HepG2 (cell line): ENCODE data around the gene ST6GALNAC2. TPM values are rescaled to one million over a fixed set of nuclear protein-coding genes. Genes with fewer than 3 reads are reported as not detected.

ENCODE experiments used
- ATAC-seq: fragments of 200-7000 bp; cut with Tn5 transposase; 3 replicates; pipeline ENCODE4 v1.9.1; 2020; ENCODE audit warnings: mild to moderate bottlenecking, moderate library complexity
- BruUV-seq: library from RNA; stranded (reverse); fragments of 400-500 nt; replicated peaks from 2 replicates; lab custom pipeline; 2021; lab: Mats Ljungman, UMichigan
- CTCF ChIA-PET: fragments of 300-600 bp; formaldehyde crosslinking; extraction: SDS; loops from one replicate; lab custom pipeline; 2021; ENCODE audit warnings: low total read pairs, inconsistent platforms, low intra/inter-chr PET ratio; lab: Yijun Ruan, JAX
- POLR2A ChIA-PET: fragments of 350-600 bp; sonication (Branson Sonifier 250); formaldehyde crosslinking; loops from one replicate; lab custom pipeline; 2020; ENCODE audit warnings: antibody characterized with exemption, inconsistent platforms; lab: Yijun Ruan, JAX
- DNase-seq: peaks from one replicate; pipeline ENCODE4 v3.0.0-alpha.2; 2015; ENCODE audit warnings: low spot score
- FAIRE-seq: peaks from 3 replicates; lab custom pipeline; 2011; peaks lifted over from hg19 to GRCh38; lab: Jason Lieb, UNC
- H2AFZ ChIP-seq: one replicate; pipeline ENCODE4 v1.6.1; 2011; ENCODE audit warnings: low read length, inconsistent platforms
- H3K27ac ChIP-seq: fragments of 300-600 bp; 3 replicates; pipeline ENCODE4 v1.8.0; 2011; ENCODE audit warnings: mixed run types, mild to moderate bottlenecking, mixed read lengths, low read length, inconsistent platforms; ENCODE audit not compliant: insufficient read depth; ENCODE audit errors: extremely low read length
- H3K27me3 ChIP-seq, 2 experiments: fragments of 200-600 bp in 1 of 2; 2 replicates in 1 of 2; 3 replicates in 1 of 2; pipeline versions ENCODE4 v1.6.0 to v1.8.0; 2011; ENCODE audit warnings: low read length in 2 of 2, mild to moderate bottlenecking in 2 of 2, moderate library complexity in 2 of 2, inconsistent platforms in 1 of 2; ENCODE audit not compliant: insufficient read depth in 2 of 2, control insufficient read depth in 1 of 2
- H3K36me3 ChIP-seq, 2 experiments: fragments of 200-600 bp in 1 of 2; replicated peaks in 1 of 2; 2 replicates in 1 of 2; 3 replicates in 1 of 2; pipeline versions ENCODE4 v1.5.1 to v1.8.0; 2011; ENCODE audit warnings: low read length in 2 of 2, inconsistent platforms in 1 of 2; ENCODE audit not compliant: insufficient read depth in 2 of 2, control insufficient read depth in 1 of 2
- H3K4me1 ChIP-seq: 2 replicates; pipeline ENCODE4 v1.5.1; 2012; ENCODE audit warnings: low read length, inconsistent platforms; ENCODE audit not compliant: insufficient read depth
- H3K4me2 ChIP-seq: 2 replicates; pipeline ENCODE4 v1.6.0; 2011; ENCODE audit warnings: low read depth, low read length, inconsistent platforms
- H3K4me3 ChIP-seq, 3 experiments: fragments of 200-600 bp in 1 of 3; sonication (generic), shearing (Covaris generic) in 1 of 3; replicated peaks in 1 of 3; 2 replicates each; pipeline ENCODE4 v1.5.1; 2011 to 2016; ENCODE audit warnings: low read length in 3 of 3, inconsistent platforms in 2 of 3, low read depth in 2 of 3, mild to moderate bottlenecking in 2 of 3, control low read depth in 1 of 3, mixed read lengths in 1 of 3; ENCODE audit not compliant: insufficient read depth in 1 of 3
- H3K79me2 ChIP-seq: one replicate; pipeline ENCODE4 v1.6.1; 2011; ENCODE audit warnings: low read length, inconsistent platforms; ENCODE audit not compliant: insufficient read depth
- H3K9ac ChIP-seq: 2 replicates; pipeline ENCODE4 v1.6.0; 2011; ENCODE audit warnings: mild to moderate bottlenecking, low read depth, low read length, inconsistent platforms; ENCODE audit not compliant: insufficient read depth
- H3K9me3 ChIP-seq: 2 replicates; pipeline ENCODE4 v1.5.1; 2012; ENCODE audit warnings: mild to moderate bottlenecking, low read length
- H4K20me1 ChIP-seq: 2 replicates; pipeline ENCODE4 v1.6.0; 2011; ENCODE audit warnings: inconsistent platforms, mild to moderate bottlenecking, low read length, moderate library complexity; ENCODE audit not compliant: insufficient read depth
- CAMTA2 ChIP-seq: sonication (generic); formaldehyde crosslinking; IDR thresholded peaks from 2 replicates; pipeline ENCODE4 v1.4.0; 2020; ENCODE audit warnings: mild to moderate bottlenecking, missing genetic modification reagents, borderline replicate concordance
- HNF1B ChIP-seq: sonication (generic); formaldehyde crosslinking; IDR thresholded peaks from 2 replicates; pipeline ENCODE4 v1.5.1; 2020; ENCODE audit warnings: mild to moderate bottlenecking, moderate library complexity, missing genetic modification reagents
- HOXA7 ChIP-seq: sonication (generic); formaldehyde crosslinking; IDR thresholded peaks from 2 replicates; pipeline ENCODE4 v1.8.1; 2022; ENCODE audit warnings: mild to moderate bottlenecking, missing genetic modification reagents, moderate library complexity
- KAT8 ChIP-seq: IDR thresholded peaks from 2 replicates; pipeline ENCODE4 v1.6.1; 2016; ENCODE audit warnings: missing genetic modification reagents, missing compliant biosample characterization
- KLF12 ChIP-seq: sonication (generic); formaldehyde crosslinking; IDR thresholded peaks from 2 replicates; pipeline ENCODE4 v1.4.0; 2020; ENCODE audit warnings: missing genetic modification reagents, borderline replicate concordance
- NRL ChIP-seq: sonication (generic); formaldehyde crosslinking; IDR thresholded peaks from 2 replicates; pipeline ENCODE4 v1.5.0; 2020; ENCODE audit warnings: missing genetic modification reagents, mild to moderate bottlenecking, moderate library complexity, borderline replicate concordance
- TAF15 ChIP-seq: fragments of 200-400 bp; formaldehyde crosslinking; IDR thresholded peaks from one replicate; pipeline ENCODE4 v1.6.1; 2018; ENCODE audit warnings: mild to moderate bottlenecking, low read depth, low read length; ENCODE audit not compliant: poor library complexity, severe bottlenecking
- TIGD3 ChIP-seq: sonication (generic); formaldehyde crosslinking; IDR thresholded peaks from 2 replicates; pipeline ENCODE4 v1.5.1; 2020; ENCODE audit warnings: mild to moderate bottlenecking, missing genetic modification reagents, borderline replicate concordance
- WIZ ChIP-seq: sonication (generic); formaldehyde crosslinking; IDR thresholded peaks from 2 replicates; pipeline ENCODE4 v1.5.1; 2020; ENCODE audit warnings: mild to moderate bottlenecking, missing genetic modification reagents
- ZFP37 ChIP-seq: sonication (generic); formaldehyde crosslinking; IDR thresholded peaks from 2 replicates; pipeline ENCODE4 v1.4.0; 2020; ENCODE audit warnings: missing genetic modification reagents, borderline replicate concordance
- ZNF724P ChIP-seq: sonication (generic); formaldehyde crosslinking; IDR thresholded peaks from 2 replicates; pipeline ENCODE4 v1.8.0; 2022; ENCODE audit warnings: missing genetic modification reagents, borderline replicate concordance
- WGBS: methylation state at CpG from one replicate; pipeline ENCODE4 v1.1.6; 2017; ENCODE audit warnings: low lambda C conversion rate; 5-methylcytosine and 5-hydroxymethylcytosine counted together
- in situ Hi-C: cut with HindIII; loops from 2 replicates; pipeline ENCODE4 v1.10.0; 2017; ENCODE audit warnings: low pct_unique_long_range_greater_than_20kb; ENCODE audit not compliant: extremely low pct_ligation_motif_present
- intact Hi-C: fragments of 100-400 bp; cut with micrococcal nuclease; formaldehyde crosslinking; loops from one replicate; pipeline ENCODE4 v1.10.0; 2022; ENCODE audit not compliant: unreplicated experiment
- polyA plus RNA-seq, 8 experiments: library from polyadenylated mRNA; depleted of rRNA in 3 of 8; stranded (reverse) in 7 of 8; unstranded in 1 of 8; fragments of >200 nt; fragmentation: Illumina TruSeq in 4 of 8; extraction: Trizol in 4 of 8; gene quantifications; 2 replicates each; pipeline versions ENCODE4 v1.2.1 to v1.2.3, GENCODE V29; 2011 to 2016; ENCODE audit warnings: low read depth in 4 of 8, missing spikeins in 1 of 8, mixed read lengths in 1 of 8; ENCODE audit not compliant: insufficient read depth in 1 of 8
- total RNA-seq, 5 experiments: library from RNA; depleted of rRNA; stranded (reverse); fragments of >200 nt; fragmentation: Illumina TruSeq; extraction: Trizol; gene quantifications; 2 replicates each; pipeline ENCODE4 v1.2.3, GENCODE V29; 2016; ENCODE audit warnings: low read depth in 1 of 5

ST6GALNAC2 gene
- total and polyA plus RNA-seq, 2 of the 13 experiments (the other 11 are each of a cell fraction or from before 2014, with no cell fraction given), result 0.12 to 0.49 TPM

- BruUV-seq, result no TSS peak
- DNase-seq, result no peak
- FAIRE-seq, result no peak
- Histone ChIP-seq H3K4me2 (no peak overlapping the region), H3K27me3 (peaks cover 9 to 39% of the 10 kb centered on the region in 2 experiments; a peak in 4 of 5 replicates), H3K79me2 (no peaks in the 10 kb centered on the region), H3K4me1 (peaks cover 47% of the 10 kb centered on the region), H4K20me1 (no peaks in the 10 kb centered on the region), H3K4me3 (no peak overlapping the region), H3K9ac (no peak overlapping the region), H3K9me3 (no peaks in the 10 kb centered on the region), H2AFZ (no peak overlapping the region), H3K36me3 (no peaks in the 10 kb centered on the region), H3K27ac (no peak overlapping the region)
- in situ Hi-C loops (no loop called here), intact Hi-C loops (loop anchor here (2.0 to 5.0 kb wide), 3 partner anchors 16 to 62 kb away; no protein-coding TSS in a partner anchor)
- ChIA-PET POLR2A (interaction anchor here (0.9 to 3.2 kb wide), 6 partner anchors 17 to 85 kb away, joined by 3 to 19 read pairs (median 4); no protein-coding TSS in a partner anchor), CTCF (interaction anchor here (0.7 to 1.8 kb wide), 3 partner anchors 28 to 63 kb away, joined by 3 to 5 read pairs (median 5); no protein-coding TSS in a partner anchor)
- ATAC-seq, result no peak
- 50% methylated on average over 16 of the region's 17 CpGs for WGBS
- no peak for TF ChIP-seq ZFP37
- peak; percentile 35; the same call in 1 of the 2 replicates for TF ChIP-seq NRL (CRISPR knock-in tag)
Measured at GRCh38 chr17:76586741-76587487, 1.3 kb upstream of the ST6GALNAC2 start.

- Histone ChIP-seq H3K79me2 (no peaks in the 10 kb centered on the region), H3K27ac (no peak overlapping the region), H4K20me1 (no peaks in the 10 kb centered on the region), H3K27me3 (peaks cover 11 to 44% of the 10 kb centered on the region in 2 experiments; a peak in 4 of 5 replicates), H3K4me3 (peak overlapping the region; percentile 55 to 72 (median 58)), H3K36me3 (no peaks in the 10 kb centered on the region), H2AFZ (no peak overlapping the region), H3K4me2 (peak overlapping the region; percentile 73), H3K9ac (no peak overlapping the region; the same call in 1 of the 2 replicates), H3K9me3 (no peaks in the 10 kb centered on the region), H3K4me1 (peaks cover 56% of the 10 kb centered on the region)
- FAIRE-seq (no peak), ATAC-seq (peak; percentile 24), DNase-seq (no peak)
- ChIA-PET CTCF (interaction anchor here (1.2 to 1.8 kb wide), 2 partner anchors 37 to 61 kb away, joined by 5 read pairs; no protein-coding TSS in a partner anchor), POLR2A (interaction anchor here (1.0 to 3.2 kb wide), 9 partner anchors 9 to 87 kb away, joined by 3 to 19 read pairs (median 4); a partner anchor contains a TSS)
- 40% methylated on average over 40 of the region's 62 CpGs for WGBS
- intact Hi-C loops, result loop anchor here (5.0 kb wide), 1 partner anchor 33 kb away; no protein-coding TSS in a partner anchor
- no TSS peak for BruUV-seq
- in situ Hi-C loops, result no loop called here
- 0 out of 2 replicates have a peak, but pooled peaks have one; percentile 37 for TF ChIP-seq ZNF724P (CRISPR knock-in tag)
- no peak for TF ChIP-seq KLF12 (CRISPR knock-in tag)
- no peak for TF ChIP-seq CAMTA2 (CRISPR knock-in tag)
- TF ChIP-seq TIGD3 (CRISPR knock-in tag), result 0 out of 2 replicates have a peak, but pooled peaks have one; percentile 52
- no peak for TF ChIP-seq KAT8
- TF ChIP-seq TAF15, result peak; percentile 84
- no peak for TF ChIP-seq HOXA7
- 0 out of 2 replicates have a peak, but pooled peaks have one; percentile 40 for TF ChIP-seq WIZ
- TF ChIP-seq HNF1B (CRISPR knock-in tag), result 0 out of 2 replicates have a peak, but pooled peaks have one; percentile 31
Measured at GRCh38 chr17:76585033-76585648, 519 bp downstream of the ST6GALNAC2 start.
